Measurements from ENCODE around the gene CEP85. TPM values are rescaled to one million over a fixed set of nuclear protein-coding genes. Genes with fewer than 3 reads are reported as not detected.
A peak's percentile ranks its signal among the peaks of the same experiment; 100 is the strongest.

The CEP85 gene
- total and polyA plus RNA-seq, 9 of the 15 experiments (the other 6 are each of a cell fraction or from before 2014, with no cell fraction given), result 42.1 to 140 (median 92.6) TPM

DNA sequence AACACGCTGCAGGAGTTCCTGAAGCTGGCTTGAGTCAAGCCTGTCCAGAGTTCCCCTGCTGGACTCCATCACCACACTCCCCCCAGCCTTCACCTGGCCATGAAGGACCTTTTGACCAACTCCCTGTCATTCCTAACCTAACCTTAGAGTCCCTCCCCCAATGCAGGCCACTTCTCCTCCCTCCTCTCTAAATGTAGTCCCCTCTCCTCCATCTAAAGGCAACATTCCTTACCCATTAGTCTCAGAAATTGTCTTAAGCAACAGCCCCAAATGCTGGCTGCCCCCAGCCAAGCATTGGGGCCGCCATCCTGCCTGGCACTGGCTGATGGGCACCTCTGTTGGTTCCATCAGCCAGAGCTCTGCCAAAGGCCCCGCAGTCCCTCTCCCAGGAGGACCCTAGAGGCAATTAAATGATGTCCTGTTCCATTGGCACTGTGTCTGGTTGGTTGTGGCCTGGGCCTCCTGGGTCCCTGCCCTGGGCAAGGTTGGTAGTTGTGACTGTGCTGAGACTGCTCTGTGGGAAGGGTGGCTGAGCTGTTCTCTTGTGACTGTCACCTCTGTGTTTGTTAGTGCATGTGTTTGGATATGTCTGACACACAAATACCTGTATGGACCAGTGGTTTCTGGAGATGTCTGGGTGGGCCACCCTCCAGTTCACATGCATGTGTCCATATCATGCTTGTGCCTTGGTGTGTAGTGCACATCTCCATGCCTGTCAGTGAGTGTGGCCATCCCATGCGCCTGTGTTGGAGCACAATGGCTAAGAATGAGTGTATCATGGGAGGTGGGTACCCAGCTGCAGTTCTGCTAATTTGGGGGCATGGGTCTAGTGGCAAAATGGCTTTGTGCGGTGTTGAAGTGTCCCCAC lies 47.3 kb downstream of the CEP85 start (continued):
- TF ChIP-seq, protein P1, sequence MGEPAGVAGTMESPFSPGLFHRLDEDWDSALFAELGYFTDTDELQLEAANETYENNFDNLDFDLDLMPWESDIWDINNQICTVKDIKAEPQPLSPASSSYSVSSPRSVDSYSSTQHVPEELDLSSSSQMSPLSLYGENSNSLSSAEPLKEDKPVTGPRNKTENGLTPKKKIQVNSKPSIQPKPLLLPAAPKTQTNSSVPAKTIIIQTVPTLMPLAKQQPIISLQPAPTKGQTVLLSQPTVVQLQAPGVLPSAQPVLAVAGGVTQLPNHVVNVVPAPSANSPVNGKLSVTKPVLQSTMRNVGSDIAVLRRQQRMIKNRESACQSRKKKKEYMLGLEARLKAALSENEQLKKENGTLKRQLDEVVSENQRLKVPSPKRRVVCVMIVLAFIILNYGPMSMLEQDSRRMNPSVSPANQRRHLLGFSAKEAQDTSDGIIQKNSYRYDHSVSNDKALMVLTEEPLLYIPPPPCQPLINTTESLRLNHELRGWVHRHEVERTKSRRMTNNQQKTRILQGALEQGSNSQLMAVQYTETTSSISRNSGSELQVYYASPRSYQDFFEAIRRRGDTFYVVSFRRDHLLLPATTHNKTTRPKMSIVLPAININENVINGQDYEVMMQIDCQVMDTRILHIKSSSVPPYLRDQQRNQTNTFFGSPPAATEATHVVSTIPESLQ (CRISPR knock-in tag; IDR thresholded peaks at IDR 0.05), result 0 out of 2 replicates have a peak, but pooled peaks have one; percentile 35
- TF ChIP-seq ZNF143 (CRISPR knock-in tag; IDR thresholded peaks at IDR 0.05), result peak; percentile 36; the same call in 1 of the 2 replicates
- TF ChIP-seq HIVEP1 (CRISPR knock-in tag; IDR thresholded peaks at IDR 0.05), result 0 out of 2 replicates have a peak, but pooled peaks have one; percentile 21
- peak in 1 of 2 experiments; percentile 21; a peak in 1 of 4 replicates for TF ChIP-seq TEAD1 (CRISPR knock-in tag; IDR thresholded peaks at IDR 0.05)
- no peak for TF ChIP-seq TFAM (CRISPR knock-in tag; conservative IDR thresholded peaks at IDR 0.05)
- no peak for TF ChIP-seq ETV1 (tag; conservative IDR thresholded peaks at IDR 0.05; ENCODE audit: low read depth)
- TF ChIP-seq, protein P2, sequence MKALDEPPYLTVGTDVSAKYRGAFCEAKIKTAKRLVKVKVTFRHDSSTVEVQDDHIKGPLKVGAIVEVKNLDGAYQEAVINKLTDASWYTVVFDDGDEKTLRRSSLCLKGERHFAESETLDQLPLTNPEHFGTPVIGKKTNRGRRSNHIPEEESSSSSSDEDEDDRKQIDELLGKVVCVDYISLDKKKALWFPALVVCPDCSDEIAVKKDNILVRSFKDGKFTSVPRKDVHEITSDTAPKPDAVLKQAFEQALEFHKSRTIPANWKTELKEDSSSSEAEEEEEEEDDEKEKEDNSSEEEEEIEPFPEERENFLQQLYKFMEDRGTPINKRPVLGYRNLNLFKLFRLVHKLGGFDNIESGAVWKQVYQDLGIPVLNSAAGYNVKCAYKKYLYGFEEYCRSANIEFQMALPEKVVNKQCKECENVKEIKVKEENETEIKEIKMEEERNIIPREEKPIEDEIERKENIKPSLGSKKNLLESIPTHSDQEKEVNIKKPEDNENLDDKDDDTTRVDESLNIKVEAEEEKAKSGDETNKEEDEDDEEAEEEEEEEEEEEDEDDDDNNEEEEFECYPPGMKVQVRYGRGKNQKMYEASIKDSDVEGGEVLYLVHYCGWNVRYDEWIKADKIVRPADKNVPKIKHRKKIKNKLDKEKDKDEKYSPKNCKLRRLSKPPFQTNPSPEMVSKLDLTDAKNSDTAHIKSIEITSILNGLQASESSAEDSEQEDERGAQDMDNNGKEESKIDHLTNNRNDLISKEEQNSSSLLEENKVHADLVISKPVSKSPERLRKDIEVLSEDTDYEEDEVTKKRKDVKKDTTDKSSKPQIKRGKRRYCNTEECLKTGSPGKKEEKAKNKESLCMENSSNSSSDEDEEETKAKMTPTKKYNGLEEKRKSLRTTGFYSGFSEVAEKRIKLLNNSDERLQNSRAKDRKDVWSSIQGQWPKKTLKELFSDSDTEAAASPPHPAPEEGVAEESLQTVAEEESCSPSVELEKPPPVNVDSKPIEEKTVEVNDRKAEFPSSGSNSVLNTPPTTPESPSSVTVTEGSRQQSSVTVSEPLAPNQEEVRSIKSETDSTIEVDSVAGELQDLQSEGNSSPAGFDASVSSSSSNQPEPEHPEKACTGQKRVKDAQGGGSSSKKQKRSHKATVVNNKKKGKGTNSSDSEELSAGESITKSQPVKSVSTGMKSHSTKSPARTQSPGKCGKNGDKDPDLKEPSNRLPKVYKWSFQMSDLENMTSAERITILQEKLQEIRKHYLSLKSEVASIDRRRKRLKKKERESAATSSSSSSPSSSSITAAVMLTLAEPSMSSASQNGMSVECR (CRISPR knock-in tag; IDR thresholded peaks at IDR 0.05), result peak; percentile 78; the same call in 1 of the 2 replicates
- TF ChIP-seq SUPT5H (IDR thresholded peaks at IDR 0.05), result peak; percentile 59
- no peak for TF ChIP-seq IFI16 (CRISPR knock-in tag; IDR thresholded peaks at IDR 0.05)
- peak; percentile 52 for TF ChIP-seq KDM5B (IDR thresholded peaks at IDR 0.05; ENCODE audit: insufficient replicate concordance, low read depth, low read length)
- TF ChIP-seq, protein P3, sequence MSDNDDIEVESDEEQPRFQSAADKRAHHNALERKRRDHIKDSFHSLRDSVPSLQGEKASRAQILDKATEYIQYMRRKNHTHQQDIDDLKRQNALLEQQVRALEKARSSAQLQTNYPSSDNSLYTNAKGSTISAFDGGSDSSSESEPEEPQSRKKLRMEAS (CRISPR knock-in tag; IDR thresholded peaks at IDR 0.05), result peak; percentile 64
- peak; percentile 56; the same call in 1 of the 2 replicates for TF ChIP-seq POLR2A (conservative IDR thresholded peaks at IDR 0.05)

All from K562 (cell line).